ENCODE measurements around the gene ADAM20.
"Not testable (repeated sequence)": the region's sequence is repeated elsewhere in the genome, so short reads cannot be mapped to it uniquely, and the experiment has no call there.

The ADAM20 gene

DNA sequence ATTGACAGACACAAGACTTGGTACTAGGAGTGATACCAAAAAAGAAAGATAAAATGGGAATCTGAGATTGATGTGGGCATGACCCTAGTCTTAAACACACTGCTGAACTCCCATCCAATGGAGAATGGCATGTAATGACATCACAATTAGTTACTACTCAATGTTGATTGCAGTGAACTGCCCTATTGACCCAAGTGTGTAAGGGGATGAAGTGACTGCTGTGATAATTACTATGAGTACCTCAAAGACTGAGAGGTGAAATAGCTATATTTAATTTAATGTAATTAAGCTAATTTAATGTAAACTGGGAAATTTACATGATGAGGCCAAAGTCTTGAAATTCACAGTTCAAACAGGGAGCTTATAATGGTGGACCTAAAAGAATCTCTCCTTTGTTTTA is at the start of gene ADAM20:
Gene ADAM20 (minus strand): TSS at position 101 of the 400 bp plus-strand sequence. CDS start 10,247 bp downstream, outside the sequence.
- DNase-seq = no peak

DNA sequence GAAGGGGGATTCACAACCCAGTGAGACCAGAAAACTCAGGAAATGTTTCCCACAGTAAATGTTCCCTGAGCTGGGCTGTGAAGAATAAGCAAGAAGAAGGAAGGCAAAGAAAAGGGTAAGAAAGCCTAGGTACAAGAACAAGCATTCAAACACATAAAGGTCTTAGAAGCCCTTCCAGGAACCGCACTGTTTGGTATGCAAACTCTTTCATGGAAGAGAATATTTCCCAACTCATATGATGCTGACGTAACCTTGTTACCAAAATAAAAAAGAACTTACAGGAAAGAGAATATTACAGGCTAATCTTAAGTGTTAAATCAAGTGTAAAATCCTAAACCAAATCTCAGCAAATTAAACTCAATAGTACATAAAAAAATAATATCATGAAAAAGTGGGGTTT is 42.1 kb upstream of the ADAM20 start:
- no peak for DNase-seq

DNA sequence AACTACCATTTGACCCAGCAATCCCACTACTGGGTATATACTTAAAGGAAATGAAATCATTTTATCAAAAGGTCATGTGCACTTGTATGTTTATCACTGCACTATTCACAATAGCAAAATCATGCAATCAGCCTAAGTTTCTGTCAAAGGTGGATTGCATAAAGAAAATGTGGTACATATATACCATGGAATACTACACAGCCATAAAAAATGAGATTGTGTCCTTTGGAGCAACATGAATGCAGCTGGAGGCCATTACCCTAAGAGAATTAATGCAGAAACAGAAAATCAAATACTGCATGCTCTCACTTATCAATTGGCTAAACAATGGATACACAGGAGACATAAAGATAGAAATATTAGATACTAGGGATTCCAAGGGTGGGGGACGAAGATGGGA is 38.2 kb upstream of the ADAM20 start:
- DNase-seq = no peak

DNA sequence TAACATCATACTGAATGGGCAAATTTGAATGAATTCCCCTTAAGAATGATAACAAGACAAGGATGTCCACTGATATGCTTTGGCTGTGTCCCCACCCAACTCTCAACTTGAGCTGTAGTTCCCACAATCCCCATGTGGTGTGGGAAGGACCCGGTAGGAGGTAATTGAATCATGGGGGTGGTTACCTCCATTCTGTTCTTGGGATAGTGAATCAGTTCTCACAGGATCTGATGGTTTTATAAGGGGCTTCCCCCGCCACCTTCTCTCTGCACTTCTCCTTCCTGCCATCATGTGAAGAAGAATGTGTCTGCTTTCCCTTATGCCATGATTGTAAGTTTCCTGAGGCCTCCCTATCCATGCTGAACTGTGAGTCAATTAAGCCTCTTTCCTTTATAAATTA is 36.3 kb upstream of the ADAM20 start:
- DNase-seq = no peak

DNA sequence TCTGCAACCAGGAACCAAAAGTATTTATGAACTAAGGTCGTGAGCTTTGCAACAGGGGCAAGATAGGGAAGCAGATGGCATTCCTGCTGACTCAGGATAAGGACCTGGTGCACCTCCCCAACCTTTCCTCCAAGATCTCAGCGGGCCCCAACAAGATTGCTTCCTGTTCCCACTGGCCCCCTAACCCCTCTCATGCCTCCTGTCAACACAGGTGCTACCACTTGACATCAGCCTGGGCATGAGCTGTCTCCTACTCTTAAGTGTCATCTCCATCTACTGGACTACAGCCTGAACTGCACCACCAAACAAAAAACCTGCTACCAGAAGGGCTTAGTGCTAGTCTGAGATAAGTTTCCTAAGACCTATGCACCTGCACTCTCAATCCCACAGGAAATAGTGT is 33.0 kb upstream of the ADAM20 start:
- DNase-seq = peak in 1 of 2 experiments; percentile 35

DNA sequence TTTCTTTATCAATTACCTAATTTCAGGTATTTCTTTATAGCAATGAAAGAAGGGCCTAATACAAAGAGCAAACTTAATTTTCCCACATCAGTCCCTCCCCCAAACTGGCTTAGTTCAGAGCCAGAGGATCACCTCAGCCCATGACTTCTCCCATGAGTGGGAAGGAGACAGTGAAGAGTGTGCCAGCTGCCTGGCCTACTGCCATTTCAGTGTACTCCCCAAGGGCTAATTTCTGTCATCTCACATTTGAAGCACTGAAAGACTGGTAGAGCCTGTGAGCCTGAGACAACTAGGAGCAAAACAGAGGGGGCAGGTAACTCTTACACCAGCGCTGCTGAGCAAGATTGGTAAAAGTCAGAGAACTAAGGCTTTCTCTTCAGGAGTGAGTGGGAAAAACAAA is 29.1 kb upstream of the ADAM20 start:
- no peak for DNase-seq

DNA sequence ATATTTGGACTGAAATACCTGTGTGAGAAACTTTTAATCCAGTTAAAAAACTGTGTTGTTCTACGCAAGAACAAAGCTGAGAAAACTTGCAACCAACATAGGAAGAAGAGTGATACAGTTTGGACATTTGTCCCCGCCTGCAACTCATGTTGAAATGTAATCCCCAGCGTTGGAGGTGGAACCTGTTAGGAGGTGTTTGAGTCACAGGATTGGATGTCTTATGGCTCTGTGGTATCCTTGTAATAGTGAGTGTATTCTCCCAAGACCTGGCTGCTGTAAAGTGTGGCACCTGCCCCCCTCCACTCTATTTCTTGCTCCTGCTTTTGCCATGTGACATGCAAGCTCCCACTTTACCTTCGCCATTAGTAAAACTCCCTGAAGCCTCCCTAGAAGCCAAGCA is 28.6 kb upstream of the ADAM20 start:
- no peak for DNase-seq

DNA sequence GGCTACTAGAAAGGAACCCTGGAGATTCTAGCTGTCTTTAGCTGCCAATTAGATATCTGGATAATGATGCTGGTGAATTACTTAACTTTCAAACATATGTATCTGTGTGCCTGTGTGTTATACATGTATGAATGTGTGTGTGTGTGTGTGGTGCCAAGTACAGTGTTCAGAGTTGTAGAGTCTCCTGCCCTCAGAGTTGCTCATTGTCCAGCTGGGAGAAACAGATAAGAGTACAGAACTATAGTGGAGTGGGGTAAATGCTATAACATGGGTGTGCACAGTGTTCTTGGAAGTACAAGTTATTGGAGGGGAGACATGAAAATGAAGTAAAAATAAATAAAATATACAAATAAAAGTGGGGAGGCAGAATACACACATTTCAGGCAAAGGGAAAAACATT is 23.6 kb upstream of the ADAM20 start:
- DNase-seq = no peak

DNA sequence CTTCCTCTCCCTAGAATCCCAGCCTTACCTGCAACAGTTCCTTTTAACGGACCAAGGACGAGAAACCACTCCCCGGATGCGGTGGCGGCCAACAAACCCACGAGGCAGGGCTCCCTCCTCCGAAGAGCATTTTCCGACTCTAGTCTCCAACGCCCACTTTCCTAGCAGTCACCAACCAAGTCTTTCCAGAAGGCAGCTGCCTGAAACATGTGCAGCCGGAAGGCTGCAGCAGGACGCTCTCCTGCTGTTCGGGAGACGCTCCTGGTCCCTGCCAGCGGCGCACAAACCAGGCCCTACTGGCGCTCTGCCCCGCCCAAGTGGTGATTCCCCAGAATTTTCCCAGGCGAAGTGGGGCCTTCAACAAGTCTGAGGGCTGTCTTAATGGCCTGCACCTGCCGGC is 21.1 kb upstream of the ADAM20 start:
- peak in 1 of 2 experiments; percentile 23 for DNase-seq

DNA sequence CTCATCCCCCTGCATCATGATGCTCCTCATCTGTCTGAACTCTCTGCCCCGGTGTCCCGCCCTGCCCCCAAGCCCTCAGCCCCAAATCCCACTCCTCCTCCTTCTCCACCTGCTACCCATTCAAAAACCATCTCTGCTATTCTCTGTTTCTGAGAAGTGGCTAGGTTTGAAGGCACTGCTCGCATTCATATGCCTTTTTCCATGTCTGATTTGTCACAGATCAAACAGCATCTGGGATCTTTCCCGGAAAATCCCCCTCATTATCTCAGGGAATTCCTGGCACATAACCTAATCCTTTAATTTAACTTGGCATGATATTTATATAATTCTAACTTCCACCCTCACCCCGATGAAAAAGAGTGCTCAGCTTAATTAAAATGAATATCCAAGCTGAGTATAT is 3.3 kb upstream of the ADAM20 start:
- no peak for DNase-seq

DNA sequence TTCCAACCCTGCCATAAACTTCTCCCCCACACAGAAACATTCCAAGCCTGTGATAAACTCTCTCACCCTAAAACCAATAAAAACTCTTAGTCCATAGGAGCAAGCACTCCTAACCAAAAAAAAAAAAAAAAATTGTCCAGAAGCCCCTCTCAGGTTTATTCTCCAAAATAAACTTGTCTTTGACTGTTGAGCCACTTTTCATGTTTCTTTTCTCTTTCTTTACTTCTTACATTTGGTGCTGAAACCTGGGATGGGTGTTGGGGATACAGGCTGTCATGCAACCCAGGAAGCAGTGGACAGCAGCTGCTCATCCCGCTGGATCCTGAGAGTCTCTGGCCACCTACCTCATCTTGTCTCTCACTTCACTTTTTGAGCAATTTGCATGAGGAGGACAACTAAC is 2.0 kb upstream of the ADAM20 start:
- no peak for DNase-seq

DNA sequence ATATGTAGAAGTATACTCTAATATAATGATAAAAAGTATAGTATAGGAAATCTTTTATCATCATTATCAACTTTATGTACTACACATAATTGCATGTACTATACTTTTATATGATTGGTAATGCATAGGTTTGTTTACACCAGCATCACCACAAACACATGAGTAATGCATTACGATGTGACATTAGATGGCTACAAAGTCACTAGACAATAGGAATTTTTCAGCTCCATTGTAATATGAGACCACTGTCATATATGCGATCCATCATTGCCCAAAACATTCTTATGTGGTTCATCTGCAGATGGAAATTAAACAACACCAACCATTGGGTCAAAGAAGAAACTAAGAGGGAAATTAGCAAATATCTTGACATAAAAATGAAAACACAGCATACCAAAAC is 4.4 kb downstream of the ADAM20 start:
- DNase-seq = no peak

DNA sequence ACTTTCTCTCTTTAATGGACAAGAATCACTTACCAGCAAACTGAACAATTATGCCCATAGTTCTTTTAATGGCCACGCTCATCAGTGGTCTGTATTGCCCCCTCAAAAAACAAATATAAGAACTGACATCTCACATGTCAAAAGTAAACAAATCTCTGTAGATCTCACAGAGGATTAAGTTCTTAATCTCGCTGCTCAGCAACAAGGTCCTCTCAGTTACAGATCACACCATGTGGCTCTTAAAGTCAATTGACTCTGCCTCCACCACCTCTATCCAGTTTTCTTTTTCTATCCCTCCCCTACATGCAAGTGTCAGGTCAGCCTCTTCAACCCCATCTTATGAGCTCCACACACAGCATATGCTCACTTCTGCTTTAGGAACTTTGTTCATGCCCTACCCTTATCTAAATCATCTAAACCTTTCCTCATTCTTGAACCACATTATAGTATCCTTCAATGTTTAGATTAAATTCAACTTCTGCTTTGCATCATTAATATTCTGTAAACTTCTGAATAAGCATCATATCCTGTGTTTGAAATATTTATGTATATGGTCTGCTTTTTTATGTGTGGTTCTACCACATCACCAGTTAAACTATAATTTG is 7.2 kb downstream of the ADAM20 start:
- no peak for DNase-seq

DNA sequence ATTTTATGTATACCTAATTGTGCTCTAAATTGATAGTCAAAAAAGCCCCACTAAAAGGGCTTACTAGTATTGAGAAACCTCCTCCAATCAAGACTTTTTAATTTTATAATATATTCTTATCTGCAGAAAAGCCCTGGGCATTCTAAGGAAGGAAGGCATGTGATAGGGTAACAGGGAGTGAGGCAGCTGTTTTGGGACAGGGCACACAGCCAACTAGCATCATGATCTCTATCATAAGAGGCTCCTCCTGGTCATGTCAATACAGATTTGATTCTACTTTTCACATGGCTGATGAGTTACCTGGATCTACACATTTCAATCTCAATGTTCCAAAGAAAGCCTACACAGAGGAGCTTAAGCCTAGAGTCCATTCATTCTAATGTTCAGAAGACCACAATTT is 9.1 kb downstream of the ADAM20 start:
- DNase-seq = no peak

DNA sequence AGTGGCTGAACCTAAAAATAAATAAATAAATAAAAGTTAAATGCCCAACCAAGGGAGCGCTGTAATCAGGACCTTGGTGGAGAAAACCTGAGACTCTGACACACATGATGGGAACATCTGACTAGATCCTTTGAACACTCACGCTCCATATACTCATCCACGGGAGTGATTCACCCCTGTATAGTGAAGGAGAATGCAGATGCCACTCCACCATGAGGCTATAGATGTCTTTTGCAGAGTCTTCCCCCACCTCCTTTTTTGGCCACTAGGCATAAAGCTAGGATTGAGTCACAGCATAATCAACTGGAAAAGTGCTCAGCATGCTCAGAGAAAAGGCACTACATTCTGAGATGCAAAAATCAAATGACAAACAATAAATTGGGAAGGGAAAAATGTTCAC is 19.0 kb downstream of the ADAM20 start:
- DNase-seq = no peak

DNA sequence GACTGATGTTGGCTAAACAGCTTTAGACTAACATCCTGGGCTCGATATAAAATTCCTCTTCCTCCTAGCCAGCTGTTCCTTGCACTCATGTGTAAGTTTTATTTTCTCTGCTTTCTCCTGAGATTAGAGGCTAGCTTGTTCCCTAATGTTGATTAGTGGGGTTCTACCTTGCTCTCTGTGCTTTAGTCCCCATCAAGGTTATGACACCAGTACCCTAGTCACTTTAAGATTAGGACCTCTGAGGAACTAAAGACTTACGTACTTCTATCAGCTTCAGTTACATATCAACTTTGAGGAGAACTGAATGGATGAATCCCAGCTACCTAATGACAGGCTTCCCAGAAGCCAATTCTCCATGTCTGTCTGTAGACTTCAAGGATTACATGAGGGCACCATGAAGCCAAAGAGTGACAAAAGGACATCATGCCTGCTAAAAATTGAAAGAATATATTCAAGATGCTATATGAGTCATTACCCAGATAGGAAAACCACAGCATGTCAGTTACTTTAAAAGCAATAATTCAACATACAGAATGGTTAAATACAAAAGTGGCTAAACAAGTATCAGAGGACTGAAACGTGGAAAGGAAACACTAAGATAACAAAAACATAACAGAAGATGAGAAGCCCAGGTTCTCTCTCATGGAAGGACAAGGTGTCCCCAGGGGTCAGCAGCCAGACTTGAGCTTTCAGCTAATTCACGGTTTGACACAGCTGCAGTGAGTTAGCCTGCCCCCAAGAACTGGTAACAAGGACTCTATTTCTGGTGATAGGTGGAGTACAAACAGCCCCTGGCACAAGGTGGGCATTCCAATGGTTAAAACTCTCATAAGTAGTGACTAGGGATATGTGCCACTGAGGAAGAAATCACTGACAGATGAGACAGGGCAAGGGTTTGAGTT is 20.4 kb downstream of the ADAM20 start:
- no peak for DNase-seq

DNA sequence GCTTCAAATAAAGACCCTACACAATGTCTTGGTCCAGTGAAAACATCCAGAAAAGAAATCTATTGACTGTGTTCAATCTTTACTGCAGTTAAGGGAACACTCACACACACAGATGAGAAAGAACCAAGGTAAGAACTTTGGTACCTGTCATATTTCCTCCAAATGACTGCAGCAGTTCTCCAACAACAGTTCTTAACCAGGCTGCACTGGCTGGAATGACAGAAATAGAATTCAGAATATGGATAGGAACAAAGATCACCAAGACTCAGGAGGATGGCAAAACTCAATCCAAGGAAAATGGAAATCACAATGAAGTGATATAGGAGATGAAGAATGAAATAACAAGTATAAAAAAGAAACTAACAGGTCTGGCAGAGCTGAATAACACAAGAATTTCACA is 36.6 kb downstream of the ADAM20 start:
- DNase-seq = no peak

DNA sequence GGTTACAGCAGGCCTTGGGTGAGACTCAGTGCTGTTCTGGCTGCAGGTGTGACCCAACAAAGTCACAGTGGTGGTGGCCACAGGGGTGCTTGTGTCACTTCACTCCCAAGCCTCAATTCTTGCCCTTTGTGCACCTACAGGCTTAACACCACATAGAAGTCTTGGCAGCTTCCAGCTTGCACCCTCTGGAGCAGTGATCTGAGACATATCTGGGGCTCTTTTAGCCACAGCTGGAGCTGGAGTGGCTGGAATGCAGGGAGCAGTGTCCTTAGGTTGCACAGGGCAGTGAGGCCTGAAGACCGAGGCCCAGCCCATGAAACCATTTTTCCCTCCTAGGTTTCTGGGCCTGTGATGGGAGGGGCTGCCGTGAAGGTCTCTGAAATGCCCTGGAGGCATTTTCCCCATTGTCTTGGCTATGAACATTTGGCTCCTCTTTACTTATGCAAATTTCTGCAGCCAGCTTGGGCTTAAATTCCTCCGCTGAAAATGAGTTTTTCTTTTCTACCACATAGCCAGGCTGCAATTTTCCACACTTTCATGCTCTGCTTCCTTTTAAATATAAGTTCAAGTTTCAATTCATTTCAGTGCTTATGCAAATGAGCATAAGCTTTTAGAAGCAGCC is 45.1 kb downstream of the ADAM20 start:
- no peak for DNase-seq

DNA sequence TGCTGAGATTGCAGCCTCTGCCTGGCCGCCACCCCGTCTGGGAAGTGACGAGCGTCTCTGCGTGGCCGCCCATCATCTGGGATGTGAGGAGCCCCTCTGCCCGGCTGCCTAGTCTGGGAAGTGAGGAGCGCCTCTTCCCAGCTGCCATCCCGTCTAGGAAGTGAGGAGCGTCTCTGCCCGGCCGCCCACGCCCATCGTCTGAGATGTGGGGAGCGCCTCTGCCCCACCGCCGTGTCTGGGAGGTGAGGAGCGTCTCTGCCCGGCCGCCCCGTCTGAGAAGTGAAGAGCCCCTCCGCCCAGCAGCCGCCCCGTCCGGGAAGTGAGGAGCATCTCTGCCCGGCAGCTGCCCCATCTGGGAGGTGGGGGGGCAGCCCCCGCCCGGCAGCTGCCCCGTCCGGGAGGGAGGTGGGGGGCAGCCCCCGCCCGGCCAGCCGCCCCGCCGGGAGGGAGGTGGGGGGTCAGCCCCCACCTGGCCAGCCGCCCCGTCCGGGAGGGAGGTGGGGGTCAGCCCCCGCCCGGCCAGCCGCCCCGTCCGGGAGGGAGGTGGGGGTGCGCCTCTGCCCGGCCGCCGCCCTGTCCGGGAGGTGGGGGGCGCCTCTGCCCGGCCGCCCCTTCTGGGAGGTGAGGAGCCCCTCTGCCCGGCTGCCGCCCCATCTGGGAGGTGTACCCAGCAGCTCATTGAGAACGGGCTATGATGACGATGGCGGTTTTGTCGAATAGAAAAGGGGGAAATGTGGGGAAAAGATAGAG is 57.3 kb downstream of the ADAM20 start:
- not testable (repeated sequence) for DNase-seq

DNA sequence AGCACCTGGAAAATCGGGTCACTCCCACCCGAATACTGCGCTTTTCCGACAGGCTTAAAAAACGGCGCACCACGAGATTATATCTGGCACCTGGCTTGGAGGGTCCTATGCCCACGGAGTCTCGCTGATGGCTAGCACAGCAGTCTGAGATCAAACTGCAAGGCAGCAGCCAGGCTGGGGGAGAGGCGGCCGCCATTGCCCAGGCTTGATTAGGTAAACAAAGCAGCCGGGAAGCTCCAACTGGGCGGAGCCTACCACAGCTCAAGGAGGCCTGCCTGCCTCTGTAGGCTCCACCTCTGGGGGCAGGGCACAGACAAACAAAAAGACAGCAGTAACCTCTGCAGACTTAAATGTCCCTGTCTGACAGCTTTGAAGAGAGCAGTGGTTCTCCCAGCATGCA is 59.3 kb downstream of the ADAM20 start:
- DNase-seq = not testable (repeated sequence)

DNA sequence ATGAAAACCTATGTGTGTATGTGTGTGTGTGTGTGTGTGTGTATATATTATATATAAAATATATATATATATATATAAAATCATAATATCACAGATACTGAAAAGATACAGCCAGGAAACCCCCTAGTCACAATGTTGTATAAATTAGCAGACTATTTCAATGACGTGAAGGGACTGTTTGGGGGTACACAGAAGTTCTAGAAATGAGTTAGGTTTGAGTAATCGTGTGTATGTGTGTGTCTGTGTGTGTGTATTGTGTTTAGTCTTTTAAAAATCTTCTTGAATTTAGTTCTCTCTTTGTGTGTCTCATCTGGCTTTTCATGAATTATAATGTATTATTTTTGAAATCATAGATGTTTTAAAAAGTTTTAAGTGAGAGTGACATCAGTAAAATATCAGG is 61.0 kb downstream of the ADAM20 start:
- no peak for DNase-seq

Data from activated T-cell treated with anti-CD3 and anti-CD28 coated beads, Interleukin-2, amount 50 U/mL, for 48 hours (primary cell).